GM19239 (cell line): ENCODE data around the gene COL6A2.
"Not testable (repeated sequence)": the region's sequence is repeated elsewhere in the genome, so short reads cannot be mapped to it uniquely, and the experiment has no call there.

Source experiments
- DNase-seq: peaks from one replicate; pipeline ENCODE4 v3.0.0; 2011; ENCODE audit warnings: low spot score; ENCODE audit not compliant: insufficient read length
- FAIRE-seq: peaks from 2 replicates; lab custom pipeline; 2011; peaks lifted over from hg19 to GRCh38; lab: Jason Lieb, UNC

The COL6A2 gene

DNA sequence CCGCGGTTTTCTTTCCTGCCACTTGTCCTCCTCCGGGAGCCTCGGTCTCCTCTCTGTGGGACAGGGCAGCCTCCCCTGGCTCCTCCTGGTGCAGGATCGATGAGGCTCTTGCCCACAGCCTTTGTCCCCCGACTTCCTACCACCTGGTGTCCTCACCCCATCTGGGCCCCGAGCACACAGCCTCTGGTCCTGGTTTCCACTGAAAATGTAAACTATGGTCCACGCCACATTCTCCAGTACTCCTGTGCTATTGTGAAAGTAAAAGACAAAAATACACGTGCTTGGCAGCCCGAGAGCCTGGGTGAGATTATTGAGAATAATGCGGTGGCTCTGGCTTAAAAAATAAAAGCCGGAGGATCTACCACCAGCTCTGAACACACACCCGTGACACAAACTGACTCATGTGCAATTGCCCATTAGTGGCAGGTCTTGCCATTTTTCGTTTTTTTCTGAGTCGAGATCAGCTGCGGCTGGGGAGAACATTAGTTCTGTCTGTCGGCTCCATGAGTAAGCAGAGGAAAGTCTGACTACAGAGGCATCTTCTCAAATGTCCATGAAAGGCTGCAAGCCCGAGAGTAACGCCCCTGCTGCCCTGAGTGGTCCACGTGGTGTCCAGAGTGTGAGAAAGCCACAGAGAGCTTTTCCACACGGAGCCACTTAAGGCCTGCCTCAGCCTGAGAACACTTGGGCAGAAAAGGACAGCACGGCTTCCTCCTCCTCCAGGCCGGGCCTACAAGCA, 5.7 kb upstream of the COL6A2 start:
- no peak for DNase-seq
- no peak for FAIRE-seq

DNA sequence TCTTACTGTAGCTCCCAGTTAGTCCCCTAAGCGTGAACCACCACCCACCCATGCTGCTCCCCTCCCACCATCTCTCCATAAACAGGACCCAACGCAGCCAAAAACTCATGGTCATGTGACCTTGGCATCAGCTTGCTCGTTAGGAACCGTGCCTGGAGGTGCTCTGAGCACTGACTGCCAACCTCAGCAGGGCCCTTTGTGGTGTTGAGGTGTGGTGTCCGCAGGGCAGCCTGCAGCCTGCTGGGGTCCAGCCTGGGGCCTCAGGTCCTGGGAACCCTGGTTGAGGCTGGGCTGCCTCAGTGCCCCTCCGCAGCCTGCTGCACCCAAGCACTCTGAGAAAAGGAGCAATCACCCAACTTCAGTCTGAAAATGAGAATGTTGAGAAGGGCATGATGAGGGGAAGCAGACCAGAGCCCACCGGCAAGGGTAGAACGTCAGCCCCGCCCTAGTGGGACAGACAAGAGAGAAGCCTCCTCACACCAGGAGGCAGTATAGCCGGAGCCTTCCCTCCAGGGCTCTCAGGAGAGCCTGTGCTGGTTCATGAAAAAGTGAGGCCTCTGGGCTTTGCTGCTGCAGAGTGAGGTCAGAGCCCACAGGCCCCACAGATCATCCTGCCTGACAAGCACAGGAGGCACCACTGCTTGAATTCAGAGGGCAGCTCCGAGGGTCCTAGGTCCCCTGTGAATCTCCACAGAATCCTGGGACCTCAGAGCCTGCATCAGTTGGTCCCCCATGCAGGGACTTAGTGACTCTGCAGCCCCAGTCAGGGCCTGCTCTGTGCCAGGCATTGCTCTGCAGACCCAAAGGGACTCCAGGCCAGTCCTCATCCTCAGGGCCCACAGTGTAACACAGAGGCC, 4.9 kb upstream of the COL6A2 start:
- FAIRE-seq (no peak), DNase-seq (no peak)

DNA sequence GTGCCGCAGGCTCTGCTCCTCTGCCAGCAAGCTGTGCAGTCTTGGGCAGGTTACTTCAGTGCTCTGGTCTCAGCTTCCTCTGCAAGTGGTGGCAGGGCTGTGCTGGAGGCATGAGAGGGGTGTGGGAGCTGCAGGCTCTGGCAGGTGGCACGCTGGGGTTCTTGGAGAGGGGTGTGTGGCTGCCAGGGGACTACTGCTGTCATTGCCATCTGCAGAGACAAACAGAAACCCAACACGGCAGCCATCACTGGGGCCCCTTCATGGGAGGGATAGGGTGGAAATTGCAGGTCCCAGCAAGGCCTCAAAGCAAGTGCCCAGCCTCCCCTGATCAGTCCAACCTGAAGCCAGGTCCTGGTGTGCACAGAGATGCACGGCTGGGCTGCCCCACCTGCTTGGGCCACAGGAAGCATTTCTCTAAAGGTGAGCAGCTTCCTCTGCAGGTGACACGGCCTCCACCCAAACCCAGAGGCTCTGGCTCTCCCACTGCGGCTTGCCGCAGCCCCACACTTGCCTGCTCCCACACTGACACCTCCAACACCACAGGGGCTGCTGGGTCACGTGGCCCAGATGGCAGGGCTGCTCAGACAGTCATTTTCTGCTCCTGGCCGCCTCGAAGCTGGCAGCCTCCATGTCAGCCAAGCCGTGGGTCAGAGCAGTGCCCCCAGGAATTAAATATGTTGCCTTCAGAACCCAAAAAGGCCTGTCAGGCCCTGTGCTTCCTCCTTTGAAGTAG, 4.1 kb upstream of the COL6A2 start:
- FAIRE-seq (no peak), DNase-seq (no peak)

DNA sequence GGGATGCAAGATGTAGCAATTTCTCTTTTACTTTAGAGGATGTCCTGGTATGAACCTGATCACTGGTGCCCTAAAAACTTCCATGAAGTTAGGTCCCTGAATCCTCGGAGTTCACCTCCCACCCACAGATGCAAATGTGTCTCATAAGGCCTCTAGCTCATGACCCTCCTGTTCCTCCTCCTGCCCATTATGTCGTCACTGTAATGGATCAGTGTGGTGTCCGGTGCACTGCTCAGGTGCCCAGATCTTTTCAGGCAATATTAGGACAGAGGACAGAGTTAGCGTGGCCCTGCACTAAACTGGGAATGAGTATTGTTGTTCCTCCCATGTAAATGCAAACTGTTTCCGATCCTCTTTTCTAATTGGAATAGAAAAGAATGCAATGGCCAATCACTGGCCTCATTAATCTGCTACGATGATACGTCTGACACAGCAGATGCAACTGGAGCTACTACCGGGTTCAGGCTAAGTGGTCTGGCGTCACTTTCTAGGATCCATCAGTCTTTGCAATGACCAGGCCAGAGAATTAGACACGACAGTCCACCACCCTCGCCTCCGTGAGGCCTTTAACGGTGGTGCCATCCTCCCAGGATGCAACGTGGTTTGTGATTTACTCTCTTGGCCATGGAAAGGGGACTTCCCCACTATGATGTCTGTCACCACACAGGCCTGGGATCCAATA, 3.4 kb upstream of the COL6A2 start:
- DNase-seq = no peak
- no peak for FAIRE-seq

DNA sequence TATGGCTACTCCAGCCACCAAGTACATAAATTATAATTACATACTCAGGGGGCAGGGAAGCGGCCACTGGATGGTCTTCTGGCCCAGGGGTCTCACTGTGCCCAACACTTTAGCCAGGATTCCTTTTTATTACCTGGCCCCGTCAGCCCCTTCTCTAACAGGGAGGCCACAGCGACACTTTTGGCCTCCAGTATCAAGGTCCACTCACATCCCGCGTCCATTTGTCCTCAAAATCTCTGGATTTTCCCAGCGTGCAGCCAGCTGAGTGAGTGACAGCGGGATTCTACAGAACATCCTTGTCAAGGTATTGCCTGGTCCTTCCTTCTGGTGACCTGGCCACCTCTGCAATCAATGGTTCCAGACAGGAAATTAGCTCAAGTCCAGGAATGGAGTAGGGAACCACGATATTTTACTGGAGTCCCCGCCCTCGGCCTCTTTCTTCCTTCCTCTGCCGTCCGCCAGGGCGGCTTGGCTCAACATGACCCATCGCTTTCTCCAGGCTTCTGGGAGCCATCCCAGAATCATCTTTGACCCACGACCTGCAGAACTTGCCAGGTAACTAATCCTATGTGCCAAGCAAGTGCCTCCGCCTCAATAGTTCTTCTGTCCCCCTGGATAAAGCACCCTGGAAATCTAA, 2.7 kb upstream of the COL6A2 start:
- no peak for DNase-seq
- no peak for FAIRE-seq

DNA sequence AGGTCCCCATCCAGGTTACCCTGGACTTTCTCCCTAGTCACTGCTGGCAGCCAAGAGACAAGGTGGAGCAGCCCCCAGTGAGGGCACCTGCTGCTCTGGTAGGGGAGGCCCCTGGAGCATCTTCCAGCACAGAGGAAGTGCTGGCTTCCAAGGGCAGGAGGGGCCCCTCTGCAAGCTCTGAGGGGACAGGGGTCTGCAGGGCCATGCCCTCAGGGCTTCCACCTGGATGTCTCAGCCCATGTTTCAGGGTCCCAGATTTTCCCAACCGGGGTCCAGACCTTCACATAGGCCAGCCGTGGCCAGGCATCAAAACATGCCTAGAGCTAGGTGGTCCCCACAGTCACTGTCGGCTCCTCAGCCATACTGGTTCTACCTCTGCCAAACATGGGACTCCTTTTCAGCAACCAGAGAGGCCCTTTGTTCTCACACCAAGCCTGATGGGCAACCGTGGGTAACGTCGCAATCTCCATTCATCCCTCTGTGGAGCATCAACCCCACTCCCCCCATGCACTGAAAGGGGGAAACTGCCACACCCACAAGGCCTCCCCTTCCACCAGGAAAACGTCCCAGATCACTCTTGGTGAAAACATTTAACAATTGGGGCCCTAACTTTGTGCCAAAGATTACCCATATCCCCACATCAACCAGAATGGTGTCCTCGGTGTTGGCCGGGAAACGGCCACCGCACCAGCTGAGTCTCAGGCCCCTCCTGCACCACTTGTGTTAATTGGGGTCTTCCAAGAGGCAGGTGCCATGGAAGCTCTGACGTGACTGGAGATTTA, 1.9 kb upstream of the COL6A2 start:
- no peak for FAIRE-seq
- DNase-seq = no peak

DNA sequence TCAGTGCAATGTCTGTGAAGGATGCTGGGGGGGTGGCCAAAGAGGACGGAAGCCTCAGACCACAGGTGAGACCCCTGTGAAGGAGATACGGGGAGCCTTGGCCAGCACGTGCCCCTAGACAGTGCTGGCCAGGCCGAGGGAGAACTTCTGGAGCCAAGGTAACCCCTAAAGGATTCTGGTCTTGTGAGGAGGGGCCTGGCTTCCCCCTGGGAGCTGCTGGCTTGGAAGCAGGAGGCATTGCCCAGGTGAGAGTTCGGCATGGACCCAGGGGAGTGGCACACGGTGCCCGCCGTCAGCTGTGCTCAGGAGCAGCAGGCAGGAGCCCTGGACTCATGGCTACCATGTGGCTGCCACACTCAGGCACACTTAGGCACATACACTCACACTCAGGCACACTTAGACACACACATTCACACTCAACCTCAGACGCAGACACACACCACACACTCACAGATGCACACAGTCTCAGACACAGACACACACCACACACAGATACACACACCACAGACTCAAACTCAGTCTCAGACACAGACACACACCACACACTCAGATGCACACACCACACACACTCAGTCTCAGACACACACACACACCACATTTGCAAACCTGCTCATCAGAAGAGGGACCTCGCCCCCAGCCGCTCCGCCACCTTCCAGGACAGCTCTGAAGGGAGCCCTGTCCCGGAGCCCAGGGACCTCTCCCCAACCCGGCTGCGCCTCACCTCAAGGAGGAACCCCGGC, 1.1 kb upstream of the COL6A2 start:
- FAIRE-seq = no peak
- peak; percentile 7 for DNase-seq

DNA sequence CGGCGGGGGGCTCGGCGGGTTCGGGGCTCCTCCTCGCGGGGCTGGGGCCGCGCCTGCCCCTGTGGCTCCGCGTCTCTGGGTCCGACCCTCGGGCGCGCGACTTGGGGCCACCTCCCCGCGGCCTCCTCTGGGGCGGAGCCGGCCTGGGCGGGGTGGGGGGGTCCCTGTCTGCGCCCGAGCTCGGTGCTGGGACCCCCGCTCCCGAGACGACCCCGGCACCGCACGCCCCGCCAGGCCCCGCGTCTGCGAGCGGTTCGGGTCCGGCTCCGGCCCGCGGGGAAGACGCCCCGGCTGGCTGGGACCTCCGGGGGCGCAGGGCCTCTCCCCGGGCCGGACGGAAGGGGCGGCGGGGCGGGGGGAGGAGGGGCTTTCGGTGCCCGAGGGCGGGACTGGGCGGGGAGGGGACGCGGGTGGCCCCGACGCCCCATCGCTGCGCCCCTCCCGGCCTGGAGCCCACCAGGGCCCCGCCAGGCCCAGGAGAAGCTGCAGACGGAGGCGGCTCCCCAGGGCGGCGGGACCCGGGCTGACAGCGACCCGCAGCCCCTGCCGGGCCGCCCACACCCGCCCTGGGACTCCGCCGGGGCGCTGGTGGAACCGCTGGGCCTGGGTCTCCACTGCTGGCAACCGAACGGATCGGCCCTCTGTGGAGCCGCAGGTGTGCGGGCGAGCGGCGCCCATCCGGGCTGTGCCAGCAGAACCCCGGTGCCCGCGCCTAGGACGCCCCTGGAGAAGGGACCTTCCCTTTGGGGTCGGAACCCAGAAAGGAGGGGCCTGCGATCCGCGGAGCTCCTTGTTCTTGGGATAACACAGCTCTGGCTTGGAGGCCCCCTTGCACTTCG, 610 bp downstream of the COL6A2 start:
- peak; percentile 1 for DNase-seq
- FAIRE-seq = no peak

DNA sequence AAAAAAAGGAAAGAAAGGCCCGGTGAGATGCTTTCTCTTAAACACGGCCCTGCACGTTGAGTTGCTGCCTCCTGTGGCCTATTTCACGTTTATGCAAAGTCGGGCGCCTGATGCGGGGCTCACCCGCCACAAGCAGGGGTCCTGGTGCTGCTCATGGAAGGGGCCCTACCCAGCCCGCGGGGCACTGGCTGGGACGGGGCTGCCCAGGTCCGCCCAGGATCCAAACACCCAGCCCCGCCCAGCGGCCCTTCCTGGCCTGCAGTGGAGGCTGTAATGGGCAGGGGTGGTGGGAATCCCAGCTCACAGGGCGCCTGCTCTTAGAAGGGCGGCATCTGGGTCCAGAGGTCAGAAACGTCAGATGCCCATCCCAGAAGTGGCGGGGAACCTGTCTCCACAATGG, 1.6 kb downstream of the COL6A2 start:
- DNase-seq (peak; percentile 2), FAIRE-seq (no peak)

DNA sequence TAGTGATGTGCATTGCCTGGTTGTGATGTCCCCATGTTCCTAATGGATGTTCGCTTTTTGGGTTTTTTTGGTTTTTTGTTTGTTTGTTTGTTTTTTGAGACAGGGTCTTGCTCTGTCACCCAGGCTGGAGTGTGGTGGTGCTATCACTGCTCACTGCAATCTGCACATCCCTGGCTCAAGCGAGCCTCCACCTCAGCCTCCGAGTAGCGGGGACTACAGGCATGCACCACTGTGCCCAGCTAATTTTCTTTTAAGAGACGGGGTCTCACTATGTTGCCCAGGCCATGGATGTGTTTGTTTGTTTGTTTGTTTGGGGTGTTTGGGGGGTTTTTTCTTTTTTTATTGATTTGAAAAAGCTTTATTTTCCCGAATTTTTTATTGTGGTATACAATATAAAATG, 2.1 kb downstream of the COL6A2 start:
- FAIRE-seq = no peak

DNA sequence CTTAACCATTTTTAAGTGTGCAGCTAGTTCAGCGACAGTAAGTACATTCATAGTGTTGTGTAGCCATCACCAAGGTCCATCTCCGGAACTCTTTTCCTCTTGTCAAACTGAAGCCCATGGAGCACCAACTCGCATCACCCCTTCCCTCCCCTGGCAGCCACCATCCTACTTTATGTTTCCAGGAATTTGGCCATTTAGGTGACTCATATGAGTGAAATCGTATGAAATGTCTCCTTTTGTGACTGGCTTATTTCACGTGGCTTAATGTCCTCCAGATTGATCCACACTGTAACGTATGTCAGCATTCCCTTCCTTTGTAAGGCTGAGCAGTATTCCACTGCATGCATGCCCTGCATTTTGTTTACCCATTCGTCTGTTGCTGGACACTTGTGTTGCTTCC, 2.5 kb downstream of the COL6A2 start:
- FAIRE-seq = no peak
- DNase-seq = no peak

More for the DNA sequence above, 2.1 kb downstream of the COL6A2 start:
- no peak for DNase-seq

DNA sequence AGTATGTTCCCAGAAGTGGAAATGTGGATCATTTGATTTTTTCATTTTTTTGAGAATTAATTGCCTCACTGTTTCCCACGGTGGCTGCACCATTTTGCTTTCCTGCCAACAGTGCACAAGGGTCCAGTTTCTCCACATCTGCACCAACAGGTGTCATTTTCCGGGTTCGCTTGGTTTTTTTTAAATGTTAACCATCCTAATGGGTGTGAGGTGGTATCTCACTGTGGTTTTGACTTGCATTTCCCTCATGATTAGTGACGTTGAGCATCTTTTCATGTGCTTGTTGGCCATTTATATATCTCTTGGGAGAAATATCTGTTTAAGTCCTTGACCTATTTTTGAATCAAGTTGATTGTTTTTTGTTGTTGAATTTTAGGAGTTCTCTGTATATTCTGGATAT, 3.0 kb downstream of the COL6A2 start:
- no peak for DNase-seq
- no peak for FAIRE-seq

DNA sequence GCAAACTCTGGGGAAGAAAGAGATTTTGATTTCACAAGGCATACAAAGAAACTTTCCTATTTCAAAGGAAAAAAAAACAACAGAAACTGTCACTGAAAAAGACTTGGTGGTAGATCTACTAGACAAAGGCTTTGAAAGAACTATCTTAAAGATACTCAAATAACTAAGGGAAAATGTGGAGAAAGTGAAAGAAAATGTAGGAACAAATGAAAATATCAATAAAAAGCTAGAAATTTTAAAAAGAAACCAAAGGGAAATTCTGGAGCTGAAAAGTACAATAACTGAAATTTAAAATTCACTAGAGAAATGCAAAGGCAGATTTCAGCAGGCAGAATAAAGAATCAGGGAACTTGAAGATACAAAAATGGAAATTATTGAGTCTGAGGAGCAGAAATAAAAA, 6.2 kb downstream of the COL6A2 start:
- FAIRE-seq = no peak
- DNase-seq = no peak

DNA sequence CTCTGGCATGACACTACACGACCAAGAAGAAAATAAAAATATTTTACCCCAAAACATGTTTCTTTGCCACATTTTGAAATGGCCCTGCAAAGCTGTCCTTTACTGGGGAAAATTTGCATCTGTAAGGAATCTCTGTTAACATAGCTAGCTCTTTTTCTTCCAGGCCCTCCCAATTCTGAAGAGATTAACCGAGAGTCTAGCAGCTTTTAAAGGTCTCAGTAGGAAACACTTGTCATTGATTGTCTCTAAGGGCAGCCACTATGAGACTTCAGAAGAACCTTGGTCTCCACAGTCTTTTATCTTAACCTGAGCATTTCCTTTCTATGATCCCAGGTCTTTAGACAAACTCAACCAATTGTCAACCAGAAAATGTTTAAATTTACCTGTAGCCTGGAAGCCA, 9.5 kb downstream of the COL6A2 start:
- FAIRE-seq, DNase-seq: not testable (repeated sequence)

DNA sequence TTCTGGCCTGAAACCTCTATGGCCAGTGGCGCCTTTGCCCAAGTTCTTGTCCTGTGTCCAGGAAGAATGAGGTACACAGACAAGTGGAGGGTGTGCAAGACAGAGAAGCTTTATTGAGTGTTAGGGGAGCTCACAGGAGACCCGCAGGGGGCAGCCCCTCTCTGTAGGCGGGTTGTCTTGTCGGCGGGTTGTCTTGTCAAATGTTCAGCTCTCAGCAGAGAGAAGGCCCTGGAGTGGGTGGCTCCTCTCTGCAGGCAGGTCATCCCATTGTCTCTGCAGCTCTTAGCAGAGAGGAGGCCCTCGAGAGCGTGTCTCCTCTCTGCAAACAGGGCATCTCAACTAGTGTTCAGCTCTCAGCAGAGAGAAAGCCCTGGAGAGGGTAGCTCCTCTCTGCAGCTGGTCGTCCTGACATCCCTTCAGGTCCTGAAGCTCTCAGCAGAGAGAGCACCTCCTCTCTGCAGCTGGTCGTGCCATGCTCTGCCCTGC, 11.0 kb downstream of the COL6A2 start:
- DNase-seq = no peak
- FAIRE-seq = no peak

DNA sequence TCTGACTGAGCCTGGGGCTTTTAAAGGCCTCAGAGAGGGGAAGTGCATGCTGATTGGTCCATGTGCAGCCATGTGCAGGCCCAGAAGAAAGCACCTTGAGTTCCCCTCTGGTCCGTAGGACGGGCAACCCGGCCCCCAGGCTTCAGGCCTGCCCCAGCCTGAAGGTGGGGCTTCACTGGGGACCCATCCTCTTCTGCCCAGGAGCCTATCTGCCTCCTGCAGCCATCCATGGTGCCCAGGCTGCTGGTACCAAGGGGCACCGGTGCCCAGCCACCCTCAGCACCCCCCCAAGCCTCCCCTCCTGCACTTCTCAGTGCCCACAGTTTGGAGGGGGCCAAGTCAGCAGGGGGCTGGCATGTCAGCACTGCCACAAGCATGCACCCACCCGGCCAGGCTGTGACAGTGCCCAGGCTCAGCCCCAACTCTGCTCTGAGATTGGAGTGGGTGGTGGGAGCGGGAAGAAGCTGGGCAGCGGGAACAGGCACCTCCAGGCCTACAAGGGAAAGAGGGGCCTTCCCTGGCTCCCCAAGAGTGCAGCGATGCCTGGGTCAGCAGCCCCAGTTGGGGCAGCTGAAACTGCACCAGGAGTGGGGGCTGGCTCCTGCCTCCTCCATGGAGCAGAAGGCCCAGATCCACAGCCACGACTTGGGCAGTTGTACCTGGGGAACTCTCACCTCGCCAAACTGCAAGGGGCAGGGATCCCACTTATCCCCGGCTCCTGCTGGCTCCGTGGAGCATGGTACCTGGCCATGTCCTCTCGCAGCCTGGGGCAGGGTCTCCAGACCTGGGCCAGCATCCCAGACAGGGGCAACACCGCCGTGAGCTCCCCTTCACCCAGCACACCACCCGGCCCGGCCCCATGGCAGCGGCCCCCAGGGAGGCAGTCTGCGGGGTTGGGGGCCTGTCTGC, 11.7 kb downstream of the COL6A2 start:
- no peak for DNase-seq
- no peak for FAIRE-seq
